ENCODE measurements around the gene SLC13A4.

DNA sequence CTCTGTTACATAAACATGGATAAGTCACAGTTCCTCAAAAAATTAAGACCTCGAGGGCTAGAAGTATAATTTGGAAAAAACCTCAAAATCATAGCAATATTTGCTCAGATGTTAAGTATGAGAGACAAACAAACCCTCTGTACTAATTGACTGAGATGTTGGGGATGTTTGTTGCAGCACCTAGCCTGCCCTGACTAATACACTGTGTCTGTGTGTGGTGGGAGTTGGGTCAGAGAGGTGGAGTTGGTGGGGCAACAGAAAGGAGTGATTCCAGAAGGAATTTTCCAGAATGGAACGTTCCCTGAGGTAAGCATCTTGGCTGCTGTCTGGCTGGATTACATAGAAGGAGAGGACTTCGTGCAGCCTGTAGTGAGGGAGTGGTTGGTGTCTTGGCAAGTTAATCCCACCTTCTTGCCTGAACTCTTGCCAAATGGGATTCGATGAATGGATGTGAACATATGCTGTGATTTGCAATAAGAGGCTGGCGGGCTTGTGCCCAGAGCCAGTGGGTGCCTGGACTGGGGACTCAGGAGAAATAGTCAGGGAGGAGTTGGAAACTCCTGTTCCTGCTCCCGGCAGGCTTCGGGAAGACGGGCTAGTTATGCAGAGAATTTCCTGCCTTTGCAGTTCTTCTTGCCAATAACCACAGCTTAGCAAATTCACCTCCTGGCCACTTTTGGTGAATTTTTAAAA is 29.9 kb upstream of the SLC13A4 start:
- TF ChIP-seq, protein P1, sequence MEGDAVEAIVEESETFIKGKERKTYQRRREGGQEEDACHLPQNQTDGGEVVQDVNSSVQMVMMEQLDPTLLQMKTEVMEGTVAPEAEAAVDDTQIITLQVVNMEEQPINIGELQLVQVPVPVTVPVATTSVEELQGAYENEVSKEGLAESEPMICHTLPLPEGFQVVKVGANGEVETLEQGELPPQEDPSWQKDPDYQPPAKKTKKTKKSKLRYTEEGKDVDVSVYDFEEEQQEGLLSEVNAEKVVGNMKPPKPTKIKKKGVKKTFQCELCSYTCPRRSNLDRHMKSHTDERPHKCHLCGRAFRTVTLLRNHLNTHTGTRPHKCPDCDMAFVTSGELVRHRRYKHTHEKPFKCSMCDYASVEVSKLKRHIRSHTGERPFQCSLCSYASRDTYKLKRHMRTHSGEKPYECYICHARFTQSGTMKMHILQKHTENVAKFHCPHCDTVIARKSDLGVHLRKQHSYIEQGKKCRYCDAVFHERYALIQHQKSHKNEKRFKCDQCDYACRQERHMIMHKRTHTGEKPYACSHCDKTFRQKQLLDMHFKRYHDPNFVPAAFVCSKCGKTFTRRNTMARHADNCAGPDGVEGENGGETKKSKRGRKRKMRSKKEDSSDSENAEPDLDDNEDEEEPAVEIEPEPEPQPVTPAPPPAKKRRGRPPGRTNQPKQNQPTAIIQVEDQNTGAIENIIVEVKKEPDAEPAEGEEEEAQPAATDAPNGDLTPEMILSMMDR (IDR thresholded peaks at IDR 0.05), result no peak
- TF ChIP-seq POLR2A (IDR thresholded peaks at IDR 0.05; ENCODE audit: low read depth) (no peak), POLR2AphosphoS5 (IDR thresholded peaks at IDR 0.05) (peak in 1 of 2 donors; percentile 44), EP300 (IDR thresholded peaks at IDR 0.05) (no peak)

All from esophagus muscularis mucosa (tissue), 4 donors.